Epithelial cell of esophagus (primary cell): ENCODE data around the gene MEG3.

Experiments
- DNase-seq: peaks from one replicate; pipeline ENCODE4 v3.0.0; 2010; ENCODE audit warnings: low read depth
- H3K4me3 ChIP-seq: 2 replicates; pipeline ENCODE4 v1.5.1; 2011; ENCODE audit warnings: mild to moderate bottlenecking, low read length, control low read depth
- CTCF ChIP-seq: IDR thresholded peaks from 2 replicates; pipeline ENCODE4 v1.5.1; 2011; ENCODE audit warnings: low read depth, mild to moderate bottlenecking, low read length, control low read depth, inconsistent platforms; ENCODE audit not compliant: insufficient read depth; ENCODE audit errors: missing control alignments

The MEG3 gene

GRCh38 chr14:100825713-100826331 is at the start of gene MEG3:
MEG3 (plus strand) TSS chr14:100826118.
- DNase-seq: peak; percentile 23
- TF ChIP-seq CTCF: no peak
- peak within 1 kb of the TSS; percentile 44 for H3K4me3 ChIP-seq

DNA sequence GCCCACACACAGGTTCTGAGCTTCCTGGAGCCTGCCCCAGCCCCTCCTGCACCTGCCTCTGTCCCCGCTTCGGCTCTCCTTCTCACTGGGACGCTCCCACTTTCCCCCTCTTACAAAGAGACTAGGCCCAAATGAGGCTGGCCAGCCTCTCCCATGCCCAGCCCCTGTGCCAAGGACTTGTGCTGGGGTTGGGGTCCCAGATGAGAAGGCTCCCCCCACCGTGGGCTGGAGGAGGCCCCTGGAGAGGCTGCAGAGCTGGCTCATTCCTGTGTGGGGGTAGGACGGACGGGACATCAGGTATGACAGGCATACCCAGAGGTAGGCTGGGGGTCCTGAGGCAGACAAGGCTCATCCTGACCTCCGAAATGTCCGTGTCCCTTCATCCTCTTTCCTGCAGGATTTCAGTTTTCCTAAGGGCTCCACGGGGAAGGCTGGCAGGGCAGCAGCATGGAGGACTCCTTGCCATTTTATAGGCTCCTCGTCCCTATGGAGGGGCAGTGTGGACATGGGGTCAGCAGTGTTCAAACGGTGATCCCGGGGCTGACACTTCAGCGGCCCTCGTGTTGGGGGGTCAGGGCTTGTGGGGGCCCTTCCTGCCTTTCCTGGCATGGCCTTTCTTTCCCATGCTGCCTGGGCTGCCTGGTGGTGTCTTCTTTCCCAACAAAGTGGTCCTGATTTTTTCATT is 49.1 kb upstream of the MEG3 start:
- TF ChIP-seq CTCF: no peak
- DNase-seq: no peak
- H3K4me3 ChIP-seq: no peak overlapping the region

DNA sequence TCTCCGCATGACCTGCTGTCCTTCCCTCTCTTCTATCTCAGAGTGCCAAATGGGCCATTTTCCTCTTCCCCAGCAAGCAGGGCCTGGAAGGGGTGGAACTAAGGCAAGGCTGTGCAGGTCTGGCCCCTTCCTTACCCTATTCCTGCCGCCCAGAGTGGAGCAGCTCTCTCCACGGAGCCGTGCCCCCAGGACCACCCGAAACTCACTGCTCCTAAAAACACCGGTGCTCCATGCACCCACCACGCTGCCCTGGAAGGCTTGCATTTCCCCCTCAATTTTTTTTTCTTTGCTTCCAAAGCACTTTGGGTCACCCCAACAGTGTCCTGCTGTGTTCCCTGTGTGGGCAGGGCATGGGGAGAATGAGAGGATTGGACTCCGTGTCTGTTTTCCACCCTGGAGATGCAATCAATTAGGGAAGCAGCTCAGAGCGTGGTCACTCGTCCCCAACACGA is 48.5 kb upstream of the MEG3 start:
- DNase-seq: no peak
- TF ChIP-seq CTCF: no peak
- no peak overlapping the region for H3K4me3 ChIP-seq

- H3K4me3 ChIP-seq: no peak overlapping the region
- no peak for TF ChIP-seq CTCF
- DNase-seq: no peak
Observed at GRCh38 chr14:100777818-100778525, 47.9 kb upstream of the MEG3 start.

DNA sequence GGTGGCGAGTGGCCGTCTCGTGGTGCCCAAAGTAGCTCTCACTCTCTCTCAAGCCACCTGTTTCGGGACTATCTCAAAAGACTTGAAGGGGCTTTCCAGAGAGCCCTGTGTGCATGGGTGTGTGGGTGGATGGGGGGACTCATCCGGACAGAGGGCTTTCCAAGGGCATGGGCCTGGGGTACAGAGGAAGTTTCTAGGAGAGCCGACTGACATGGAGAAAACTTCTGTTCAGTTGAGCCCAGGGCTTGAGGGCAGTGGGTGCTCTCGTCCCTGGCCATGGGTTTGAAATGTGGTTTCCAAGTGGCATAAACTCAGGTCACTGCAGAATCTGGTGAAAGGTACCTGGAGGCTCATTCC is 47.4 kb upstream of the MEG3 start:
- DNase-seq: no peak
- no peak for TF ChIP-seq CTCF
- H3K4me3 ChIP-seq: no peak overlapping the region

DNA sequence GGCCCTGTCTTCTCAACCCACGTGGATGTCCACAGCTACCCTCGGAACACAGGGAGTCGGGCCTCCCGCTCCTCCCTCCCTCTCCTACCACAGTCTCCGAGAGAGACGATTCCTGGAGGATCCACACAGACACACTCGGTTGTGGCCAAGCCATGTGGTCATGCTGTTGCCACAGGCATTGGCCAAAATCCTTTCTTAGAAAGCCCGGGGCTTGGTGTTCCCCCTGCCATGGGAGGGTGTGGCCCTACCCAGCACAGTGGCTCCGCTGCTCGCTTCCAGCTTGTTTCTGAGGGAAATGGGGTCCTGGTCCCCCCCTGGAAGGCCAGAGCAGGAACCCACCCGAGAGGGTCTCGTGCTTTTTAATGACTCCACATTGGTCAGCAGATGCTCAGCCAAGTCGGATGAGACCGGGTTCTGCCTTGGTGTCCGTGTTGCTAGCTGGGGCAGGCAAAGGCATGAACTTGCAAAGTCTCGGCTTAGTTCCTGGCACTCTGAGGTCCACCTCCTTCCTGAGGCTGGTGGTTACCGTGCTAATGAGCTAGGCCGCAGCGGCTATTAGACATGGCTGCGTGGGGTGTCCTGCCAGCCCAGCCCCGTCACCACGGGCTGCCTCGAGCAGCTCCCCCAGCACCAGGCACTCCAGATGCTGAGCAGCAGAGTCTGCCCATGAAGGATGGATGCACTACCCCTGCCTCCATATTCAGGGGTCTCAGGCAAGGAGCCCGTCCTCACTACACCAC is 46.8 kb upstream of the MEG3 start:
- no peak for DNase-seq
- no peak for TF ChIP-seq CTCF
- no peak overlapping the region for H3K4me3 ChIP-seq
